Jurkat, Clone E6-1 (cell line): Measurements from ENCODE around the gene NUP210L. TPM values are rescaled to one million over a fixed set of nuclear protein-coding genes. Genes with fewer than 3 reads are reported as not detected.
A peak's percentile ranks its signal among the peaks of the same experiment; 100 is the strongest.

Experiments
- DNase-seq: peaks from one replicate; pipeline ENCODE4 v3.0.0-alpha.2; 2011; ENCODE audit warnings: low read depth, low spot score
- H3K4me3 ChIP-seq: 2 replicates; pipeline ENCODE4 v1.5.1; 2011; ENCODE audit warnings: mild to moderate bottlenecking, low read length, control low read depth, moderate library complexity
- polyA plus RNA-seq: library from polyadenylated mRNA; unstranded; fragments of >200 nt; gene quantifications from one replicate; pipeline ENCODE4 v1.2.1, GENCODE V29; 2012; ENCODE audit warnings: missing spikeins; ENCODE audit not compliant: insufficient read length, insufficient read depth

Gene NUP210L
- polyA plus RNA-seq = not detected

DNA sequence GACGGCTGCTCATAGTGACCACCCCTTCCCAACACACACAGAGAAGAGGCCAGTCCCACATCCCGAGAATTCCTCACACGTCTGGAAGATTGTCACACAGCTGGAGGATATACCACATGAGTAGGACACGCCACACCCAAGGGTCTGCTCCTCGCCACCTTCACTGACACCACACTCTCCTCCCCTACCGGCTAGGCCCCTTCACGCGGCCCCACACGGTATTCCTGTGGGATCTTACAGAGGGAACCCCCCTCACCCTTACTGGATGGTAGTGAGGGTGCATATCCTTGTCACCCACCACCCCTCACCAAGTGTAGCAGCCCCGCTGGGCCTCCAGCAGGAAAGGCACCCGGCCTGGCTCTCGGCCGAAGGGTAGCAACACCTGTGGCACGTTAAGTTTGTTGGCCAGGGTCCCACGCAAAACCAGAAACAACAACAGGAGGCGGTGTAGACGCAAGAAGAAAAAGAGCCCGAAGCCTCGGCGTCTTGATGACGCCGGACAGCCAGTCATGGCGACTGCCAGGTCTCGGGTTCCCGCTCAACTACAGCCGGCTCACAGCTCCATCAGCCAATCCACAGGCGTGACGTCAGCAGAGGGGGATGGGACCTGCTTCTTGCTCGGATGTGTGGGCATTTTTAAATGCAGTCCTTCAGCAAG lies at the start of gene NUP210L:
Gene NUP210L (minus strand): TSS at position 540 of the 658 bp plus-strand sequence.
- H3K4me3 ChIP-seq = no peak within 1 kb of the TSS
- no peak for DNase-seq

GRCh38 chr1:154199563-154199879 lies 44.6 kb upstream of the NUP210L start:
- H3K4me3 ChIP-seq = no peak overlapping the region
- DNase-seq = no peak

GRCh38 chr1:154198756-154199562 lies 44.1 kb upstream of the NUP210L start:
- H3K4me3 ChIP-seq = no peak overlapping the region

GRCh38 chr1:154193821-154194220 lies 38.9 kb upstream of the NUP210L start:
- DNase-seq = no peak
- H3K4me3 ChIP-seq = no peak overlapping the region

More at GRCh38 chr1:154198756-154199562, 44.1 kb upstream of the NUP210L start:
- DNase-seq = peak; percentile 57

DNA sequence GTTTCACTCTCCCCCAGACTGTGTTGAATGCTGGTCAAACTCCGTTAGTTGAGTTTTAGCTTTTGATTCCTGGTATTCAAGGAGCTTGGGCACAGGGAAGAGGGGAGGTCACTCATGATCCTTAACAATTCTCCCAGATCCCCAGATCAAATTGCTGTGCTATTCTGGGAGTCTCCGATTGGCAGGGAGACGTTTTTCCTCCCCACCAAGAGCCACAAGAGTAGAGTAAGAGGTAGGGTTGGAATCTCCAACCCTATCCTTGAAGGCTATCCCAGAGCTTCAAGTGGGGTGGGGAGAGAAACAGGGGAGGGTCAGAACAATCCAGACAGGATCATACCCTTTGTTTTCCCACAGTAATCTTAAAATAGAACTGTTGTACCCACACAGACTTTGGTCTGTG lies 37.6 kb upstream of the NUP210L start:
- no peak for DNase-seq
- H3K4me3 ChIP-seq = no peak overlapping the region

- no peak for DNase-seq
- no peak within 1 kb of the TSS for H3K4me3 ChIP-seq
Measured at GRCh38 chr1:154191990-154192461, 37.2 kb upstream of the NUP210L start, which contains the start of gene TPM3. TPM3 (minus strand) TSS chr1:154192100; CDS start chr1:154192018, 82 bp downstream.

DNA sequence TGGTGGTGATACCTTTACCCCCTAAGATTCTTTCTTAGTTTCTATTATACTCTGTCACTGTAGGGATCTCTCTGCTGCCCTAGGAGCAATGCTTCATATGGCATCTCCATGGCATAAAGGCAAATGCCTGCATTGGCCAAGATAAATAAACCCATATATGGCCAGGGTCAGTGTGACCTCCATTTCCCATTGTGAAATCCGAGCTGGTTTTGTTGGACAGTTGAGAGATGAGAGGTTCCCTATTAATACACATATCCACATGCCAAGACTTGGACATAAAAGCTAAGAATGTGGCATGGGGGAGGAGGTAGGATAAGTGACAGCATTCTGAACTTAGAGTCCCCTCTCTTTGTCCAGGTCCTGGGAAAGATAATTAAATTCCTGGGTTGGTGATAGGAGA lies 35.7 kb upstream of the NUP210L start:
- no peak for DNase-seq
- H3K4me3 ChIP-seq = no peak overlapping the region

DNA sequence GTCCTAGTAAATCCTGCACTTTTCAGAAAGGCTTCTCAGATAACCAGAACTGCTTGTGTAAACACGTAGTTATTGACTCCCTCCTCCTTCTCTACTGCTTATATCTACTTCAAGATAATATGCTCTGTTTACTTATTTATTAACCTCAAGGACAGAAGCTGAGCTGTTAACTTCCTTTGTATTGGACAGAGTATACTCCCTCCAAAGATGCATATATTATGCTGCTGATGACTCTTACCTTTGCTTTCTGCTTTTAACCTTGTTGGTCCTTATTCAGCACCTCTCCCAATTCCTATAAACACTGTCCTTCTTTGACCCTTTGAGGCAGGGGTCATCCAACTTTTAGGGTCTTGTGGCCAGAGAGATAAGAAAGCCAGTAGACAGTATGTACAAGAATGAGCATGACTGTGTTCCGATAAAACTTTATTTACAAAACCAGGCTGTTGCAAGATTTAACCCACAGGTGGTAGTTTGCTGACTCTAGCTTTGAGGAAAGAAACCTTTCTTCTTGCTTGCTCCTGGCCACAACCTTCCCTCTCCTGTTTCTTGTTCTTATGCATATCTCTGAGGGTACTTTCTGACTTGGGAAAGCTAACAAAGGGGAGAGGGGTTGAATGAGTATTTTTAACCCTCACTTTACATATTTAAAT lies 32.1 kb upstream of the NUP210L start:
- DNase-seq = no peak

DNA sequence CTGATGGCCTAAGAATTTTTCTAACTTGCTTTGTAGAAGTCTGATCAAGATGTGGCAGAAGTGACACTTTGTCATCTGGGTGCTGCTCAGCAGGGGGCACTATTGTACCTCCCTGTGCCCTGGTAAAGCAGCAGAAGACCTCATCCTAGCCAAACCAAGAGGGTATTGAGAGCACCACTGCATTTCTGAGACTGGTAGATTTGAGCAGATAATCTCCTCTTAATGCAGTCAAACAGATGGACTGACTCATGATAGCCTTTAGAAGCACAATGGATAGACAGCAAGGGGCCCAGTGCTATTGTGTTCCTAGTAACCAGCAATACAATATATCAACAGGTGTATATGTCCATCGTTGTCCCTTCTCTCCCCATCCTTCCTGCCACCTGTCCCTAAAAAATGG lies 31.3 kb upstream of the NUP210L start:
- no peak overlapping the region for H3K4me3 ChIP-seq
- DNase-seq = peak; percentile 75

More for the DNA sequence above, 32.1 kb upstream of the NUP210L start:
- no peak overlapping the region for H3K4me3 ChIP-seq

DNA sequence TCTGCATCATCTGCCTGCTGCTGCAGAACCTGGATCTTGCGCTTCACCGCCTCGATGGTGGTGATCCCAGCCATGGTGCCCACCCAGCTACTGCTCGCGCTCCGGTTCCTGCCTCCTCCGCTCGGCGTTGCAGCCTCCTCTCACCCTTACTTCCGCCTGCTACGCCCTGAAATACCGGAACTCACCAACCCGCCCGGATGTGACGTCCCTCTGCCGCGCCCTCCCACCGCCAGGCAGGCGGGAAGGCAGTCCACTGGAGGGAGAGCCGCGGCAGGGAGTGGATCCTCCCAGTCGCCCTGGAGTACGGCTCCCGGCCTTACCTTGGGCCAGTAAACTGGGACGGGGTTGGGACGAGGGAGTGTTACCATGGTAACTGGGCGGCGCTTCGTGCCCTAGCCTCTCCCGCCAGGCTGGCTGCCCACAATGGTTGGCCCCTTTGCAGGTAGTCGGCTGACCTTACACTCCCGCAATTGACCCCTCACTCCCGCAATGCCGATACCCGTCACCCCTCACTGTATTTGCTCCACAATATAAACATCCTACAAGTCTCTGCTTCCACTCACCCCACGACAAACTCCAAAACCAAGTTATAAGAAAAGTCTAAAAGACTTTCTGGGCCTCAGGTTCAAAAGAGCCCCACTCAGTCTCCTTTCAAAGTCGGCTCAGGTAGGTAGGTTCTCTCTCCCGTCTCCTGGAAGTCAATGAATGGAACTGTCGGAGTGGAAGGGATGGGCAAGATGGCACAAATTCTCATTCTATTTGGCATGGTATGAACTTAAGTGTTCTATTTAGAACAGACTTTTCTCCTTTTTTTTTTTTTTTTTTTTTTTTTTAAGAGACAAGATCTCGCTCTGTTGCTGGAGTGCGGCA lies 28.4 kb upstream of the NUP210L start:
- H3K4me3 ChIP-seq = peak overlapping the region; percentile 98
- peak; percentile 90 for DNase-seq

DNA sequence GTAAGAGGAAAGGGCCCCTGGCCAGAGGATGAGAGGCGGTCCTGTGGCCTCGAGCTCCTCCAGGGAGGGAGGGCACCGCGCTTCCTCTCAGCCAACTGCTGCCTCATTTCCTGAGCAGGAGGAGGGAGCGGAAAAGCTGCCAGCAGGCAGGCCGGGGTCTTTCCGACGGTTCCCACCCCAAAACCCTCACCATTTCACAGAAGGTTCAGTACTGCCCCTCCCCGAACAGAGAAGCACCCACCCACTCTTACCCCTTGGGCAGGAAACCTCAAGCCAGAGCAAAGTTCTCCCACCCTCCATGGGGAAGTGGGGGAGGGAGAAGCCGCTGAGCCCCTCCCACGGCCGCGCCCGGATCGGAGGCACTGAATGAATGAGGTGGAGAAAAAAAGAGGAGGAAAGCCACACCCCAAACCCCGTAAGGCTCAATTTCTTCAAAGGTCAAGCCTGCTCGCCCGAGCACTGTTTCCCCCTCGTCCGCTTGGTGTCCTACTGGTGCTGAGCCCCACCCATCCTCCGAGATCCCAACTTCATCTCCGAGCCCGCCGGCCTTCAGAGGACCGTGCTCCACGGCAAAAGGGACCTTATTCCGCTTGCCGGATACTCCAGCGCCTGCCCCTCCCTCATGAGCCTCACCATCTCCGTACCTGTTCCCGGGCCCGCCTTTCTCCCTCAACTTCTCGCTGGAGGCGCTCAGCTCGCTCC lies 27.6 kb upstream of the NUP210L start:
- peak; percentile 84 for DNase-seq
- peak overlapping the region; percentile 98 for H3K4me3 ChIP-seq

- DNase-seq = no peak
Measured at GRCh38 chr1:154181944-154182343, 27.1 kb upstream of the NUP210L start.

GRCh38 chr1:154179946-154180687 lies 25.2 kb upstream of the NUP210L start:
- DNase-seq = no peak
- H3K4me3 ChIP-seq = no peak overlapping the region

More at GRCh38 chr1:154181944-154182343, 27.1 kb upstream of the NUP210L start:
- H3K4me3 ChIP-seq = peak overlapping the region; percentile 98

DNA sequence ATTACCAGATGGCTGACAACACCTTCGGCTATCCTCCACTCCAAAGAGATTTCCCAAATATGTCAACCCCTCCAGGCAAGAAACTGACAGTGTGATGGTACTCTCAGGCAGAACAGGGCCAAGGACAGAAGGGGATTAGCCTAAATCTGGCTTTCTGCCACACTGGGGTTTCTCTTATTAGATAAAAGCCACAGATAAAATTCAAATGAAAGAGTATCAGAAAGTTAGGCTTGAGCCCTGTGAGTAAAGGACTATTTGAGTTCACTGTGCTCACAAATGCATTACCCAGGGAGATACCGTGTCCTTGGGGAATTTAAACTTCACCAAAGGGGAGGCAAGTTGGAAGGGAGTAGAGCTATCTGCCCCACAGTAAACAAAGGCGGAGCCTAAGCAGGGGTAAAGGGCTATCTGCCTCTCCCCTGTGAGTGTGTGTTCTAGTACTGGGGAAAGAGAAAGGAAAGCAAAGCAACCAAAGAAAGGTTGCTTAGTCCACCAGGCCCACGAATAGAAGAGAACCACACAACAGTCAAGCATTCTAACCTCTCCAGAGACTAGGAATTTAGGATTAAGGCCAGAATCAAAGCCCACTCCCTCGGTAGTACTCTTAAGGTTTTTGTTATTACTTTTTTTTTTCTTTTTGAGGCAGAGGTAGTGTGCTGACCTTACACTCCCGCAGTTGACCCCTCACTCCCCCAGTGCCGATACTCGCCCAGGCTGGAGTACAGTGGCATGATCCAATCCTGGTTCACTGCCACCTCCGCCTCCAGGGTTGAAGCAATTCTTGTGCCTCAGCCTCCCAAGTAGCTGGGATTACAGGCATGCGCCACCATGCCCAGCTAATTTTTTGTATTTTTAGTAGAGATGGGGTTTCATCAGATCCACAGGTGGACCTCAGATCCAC lies 24.3 kb upstream of the NUP210L start:
- no peak for DNase-seq
- H3K4me3 ChIP-seq = no peak overlapping the region

DNA sequence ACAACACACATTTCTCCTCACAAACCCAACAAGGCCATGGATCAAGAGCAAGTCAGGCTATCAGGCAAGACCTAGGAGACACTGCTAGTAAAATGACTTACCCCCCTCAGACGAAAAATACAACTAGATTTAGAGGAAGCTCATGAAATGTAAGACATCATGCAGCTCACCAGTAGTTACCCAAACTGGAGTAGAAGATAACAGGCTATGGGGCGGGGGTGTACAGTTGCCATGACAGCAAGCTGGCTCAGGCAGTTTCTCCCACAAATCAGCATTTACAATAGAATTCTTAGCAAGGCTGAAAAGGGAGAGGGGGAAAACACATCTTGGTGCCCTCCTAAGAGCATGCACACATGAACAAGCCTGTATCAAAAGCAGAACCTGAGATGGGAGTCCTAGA lies 23.1 kb upstream of the NUP210L start:
- no peak overlapping the region for H3K4me3 ChIP-seq
- no peak for DNase-seq

- no peak for DNase-seq
- H3K4me3 ChIP-seq = no peak overlapping the region
Measured at GRCh38 chr1:154176337-154176736, 21.5 kb upstream of the NUP210L start.

- DNase-seq = no peak
- no peak overlapping the region for H3K4me3 ChIP-seq
Measured at GRCh38 chr1:154174654-154175053, 19.8 kb upstream of the NUP210L start.
